ENCODE results near the gene CD33. TPM values are rescaled to one million over a fixed set of nuclear protein-coding genes. Genes with fewer than 3 reads are reported as not detected.

Gene CD33
- total and polyA plus RNA-seq, 2 donors (not counting 1 experiment from before 2014, with no cell fraction given): not detected

DNA sequence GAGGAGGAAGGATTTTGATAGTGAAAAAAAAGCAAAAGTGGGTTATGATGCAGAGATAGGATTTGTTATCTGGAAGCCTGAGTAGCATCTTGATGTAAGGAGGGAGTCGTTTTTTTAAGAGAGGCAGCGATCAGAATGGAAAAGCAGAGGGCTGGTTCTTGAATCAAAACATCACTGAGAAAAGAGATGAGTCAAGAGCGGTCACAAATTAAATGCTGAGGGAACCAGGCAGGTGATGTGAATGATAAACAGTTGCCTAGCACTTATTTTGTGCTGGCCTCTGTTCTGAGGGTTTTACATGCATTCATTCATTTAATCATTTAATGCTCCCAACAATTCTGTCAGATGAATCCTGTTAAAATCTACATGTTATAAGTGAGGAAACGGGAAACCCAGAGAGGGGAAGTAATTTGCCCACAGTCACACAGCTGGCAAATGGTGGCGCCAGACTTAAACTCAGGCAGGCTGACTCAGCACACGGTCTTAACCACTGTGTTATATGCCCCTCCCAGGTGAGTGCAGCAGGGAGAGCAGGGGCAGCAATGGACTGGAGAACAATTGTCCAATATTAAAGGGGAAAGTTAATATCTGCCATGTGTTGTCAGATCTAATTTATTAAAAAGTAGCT lies 47.4 kb downstream of the CD33 start:
- no peak for TF ChIP-seq EZH2 (IDR thresholded peaks at IDR 0.05; ENCODE audit: low read length, missing control alignments)
- TF ChIP-seq, protein P1, sequence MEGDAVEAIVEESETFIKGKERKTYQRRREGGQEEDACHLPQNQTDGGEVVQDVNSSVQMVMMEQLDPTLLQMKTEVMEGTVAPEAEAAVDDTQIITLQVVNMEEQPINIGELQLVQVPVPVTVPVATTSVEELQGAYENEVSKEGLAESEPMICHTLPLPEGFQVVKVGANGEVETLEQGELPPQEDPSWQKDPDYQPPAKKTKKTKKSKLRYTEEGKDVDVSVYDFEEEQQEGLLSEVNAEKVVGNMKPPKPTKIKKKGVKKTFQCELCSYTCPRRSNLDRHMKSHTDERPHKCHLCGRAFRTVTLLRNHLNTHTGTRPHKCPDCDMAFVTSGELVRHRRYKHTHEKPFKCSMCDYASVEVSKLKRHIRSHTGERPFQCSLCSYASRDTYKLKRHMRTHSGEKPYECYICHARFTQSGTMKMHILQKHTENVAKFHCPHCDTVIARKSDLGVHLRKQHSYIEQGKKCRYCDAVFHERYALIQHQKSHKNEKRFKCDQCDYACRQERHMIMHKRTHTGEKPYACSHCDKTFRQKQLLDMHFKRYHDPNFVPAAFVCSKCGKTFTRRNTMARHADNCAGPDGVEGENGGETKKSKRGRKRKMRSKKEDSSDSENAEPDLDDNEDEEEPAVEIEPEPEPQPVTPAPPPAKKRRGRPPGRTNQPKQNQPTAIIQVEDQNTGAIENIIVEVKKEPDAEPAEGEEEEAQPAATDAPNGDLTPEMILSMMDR (conservative IDR thresholded peaks at IDR 0.05 in 1 of 2, IDR thresholded peaks at IDR 0.05 in 1 of 2; ENCODE audit: low read depth in 1 of 2, low read length in 2 of 2): no peak
- no peak overlapping the region for H3K27ac ChIP-seq (ENCODE audit: insufficient read depth, low read length)
- H3K9me3 ChIP-seq (ENCODE audit: control insufficient read depth, insufficient read depth, low read depth, low read length): no peaks in the 10 kb centered on the region
- H3K4me1 ChIP-seq (ENCODE audit: control insufficient read depth, extremely low read depth, insufficient read depth, low read length): no peaks in the 10 kb centered on the region
- H3K36me3 ChIP-seq (ENCODE audit: control insufficient read depth, insufficient read depth, low read length): no peaks in the 10 kb centered on the region
- no peak overlapping the region for H2AFZ ChIP-seq (ENCODE audit: low read length)
- H4K20me1 ChIP-seq (ENCODE audit: control insufficient read depth, extremely low read depth, insufficient read depth, low read length): no peaks in the 10 kb centered on the region
- no peak overlapping the region for H3K9ac ChIP-seq (ENCODE audit: insufficient read depth, low read length)
- no peak overlapping the region for H3K4me2 ChIP-seq (ENCODE audit: extremely low read depth, insufficient read depth, low read length)
- no peak for DNase-seq (ENCODE audit: low read depth in 2 of 2)
- no peaks in the 10 kb centered on the region for H3K79me2 ChIP-seq (ENCODE audit: control insufficient read depth, insufficient read depth, low read length)
- no peaks in the 10 kb centered on the region for H3K27me3 ChIP-seq (ENCODE audit: control insufficient read depth, insufficient read depth, low read length)
- no peak overlapping the region for H3K4me3 ChIP-seq (replicated peaks in 1 of 4; ENCODE audit: control extremely low read depth in 1 of 4, insufficient read depth in 1 of 4, low read depth in 3 of 4, low read length in 4 of 4)

DNA sequence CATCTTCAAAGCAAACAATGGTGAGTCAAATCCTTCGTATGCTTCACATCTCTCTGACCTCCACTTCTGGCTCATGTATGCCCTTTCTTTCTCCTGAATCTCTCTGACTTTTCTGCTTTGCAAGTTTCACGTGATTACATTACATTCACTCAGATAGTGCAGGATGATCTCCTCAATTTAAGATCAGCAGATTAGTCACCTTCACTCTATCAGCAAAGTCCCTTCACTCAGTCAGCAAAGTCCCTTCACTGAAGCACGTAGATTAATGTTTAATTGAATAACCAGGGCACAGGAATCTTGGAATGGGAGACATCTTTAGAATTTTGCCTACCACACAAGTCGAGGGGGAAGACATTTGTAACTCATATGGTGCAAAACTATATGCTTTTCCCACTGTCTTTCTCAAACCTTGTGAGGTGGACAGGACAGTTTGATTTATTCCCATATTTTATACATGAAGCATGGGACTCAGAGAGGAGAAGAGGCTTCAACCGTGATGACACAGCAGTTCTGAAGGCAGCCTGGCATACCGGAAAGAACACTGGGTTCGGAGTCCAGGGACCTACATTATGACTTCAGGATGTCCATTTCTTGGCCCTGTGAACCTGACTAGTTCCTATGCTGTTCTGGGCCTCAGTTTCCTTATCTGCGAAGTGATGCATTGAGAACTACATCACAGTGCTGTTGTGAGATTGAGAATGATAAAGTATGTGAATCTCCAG lies 49.3 kb downstream of the CD33 start:
- no peak for DNase-seq (ENCODE audit: low read depth in 2 of 2)
- Histone ChIP-seq H3K9ac (ENCODE audit: insufficient read depth, low read length) (no peak overlapping the region), H2AFZ (ENCODE audit: low read length) (no peak overlapping the region), H3K4me1 (ENCODE audit: control insufficient read depth, extremely low read depth, insufficient read depth, low read length) (no peaks in the 10 kb centered on the region), H3K27ac (ENCODE audit: insufficient read depth, low read length) (no peak overlapping the region), H3K27me3 (ENCODE audit: control insufficient read depth, insufficient read depth, low read length) (no peaks in the 10 kb centered on the region), H3K79me2 (ENCODE audit: control insufficient read depth, insufficient read depth, low read length) (no peaks in the 10 kb centered on the region), H3K4me3 (replicated peaks in 1 of 4; ENCODE audit: control extremely low read depth in 1 of 4, insufficient read depth in 1 of 4, low read depth in 3 of 4, low read length in 4 of 4) (no peak overlapping the region), H3K36me3 (ENCODE audit: control insufficient read depth, insufficient read depth, low read length) (no peaks in the 10 kb centered on the region), H3K4me2 (ENCODE audit: extremely low read depth, insufficient read depth, low read length) (no peak overlapping the region), H4K20me1 (ENCODE audit: control insufficient read depth, extremely low read depth, insufficient read depth, low read length) (no peaks in the 10 kb centered on the region), H3K9me3 (ENCODE audit: control insufficient read depth, insufficient read depth, low read depth, low read length) (no peaks in the 10 kb centered on the region)
- TF ChIP-seq, protein P1 (conservative IDR thresholded peaks at IDR 0.05 in 1 of 2, IDR thresholded peaks at IDR 0.05 in 1 of 2; ENCODE audit: low read depth in 1 of 2, low read length in 2 of 2): no peak
- TF ChIP-seq EZH2 (IDR thresholded peaks at IDR 0.05; ENCODE audit: low read length, missing control alignments): no peak

DNA sequence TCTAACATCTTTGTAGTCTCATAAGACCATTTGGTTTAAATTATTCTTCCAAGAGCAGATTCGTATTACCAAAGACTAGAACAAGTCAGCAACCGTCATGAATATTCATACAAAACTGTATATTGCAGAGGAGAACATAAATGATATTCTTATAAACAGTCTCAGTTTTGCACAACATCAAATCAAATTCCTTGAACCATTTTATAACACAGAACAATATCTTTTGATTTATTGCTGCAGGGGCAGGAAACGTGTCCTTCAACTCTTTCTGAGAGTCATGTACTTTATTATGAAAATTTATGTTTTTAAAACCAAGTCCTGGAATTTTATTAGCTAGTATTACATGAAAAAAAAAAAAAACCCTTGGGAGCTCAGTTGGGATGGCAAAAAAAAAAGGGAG lies 52.2 kb downstream of the CD33 start:
- Histone ChIP-seq H3K4me3 (replicated peaks in 1 of 4; ENCODE audit: control extremely low read depth in 1 of 4, insufficient read depth in 1 of 4, low read depth in 3 of 4, low read length in 4 of 4) (no peak overlapping the region), H3K27ac (ENCODE audit: insufficient read depth, low read length) (no peak overlapping the region), H3K9ac (ENCODE audit: insufficient read depth, low read length) (no peak overlapping the region), H3K4me1 (ENCODE audit: control insufficient read depth, extremely low read depth, insufficient read depth, low read length) (no peaks in the 10 kb centered on the region), H4K20me1 (ENCODE audit: control insufficient read depth, extremely low read depth, insufficient read depth, low read length) (no peaks in the 10 kb centered on the region), H3K36me3 (ENCODE audit: control insufficient read depth, insufficient read depth, low read length) (no peaks in the 10 kb centered on the region), H3K4me2 (ENCODE audit: extremely low read depth, insufficient read depth, low read length) (no peak overlapping the region), H3K79me2 (ENCODE audit: control insufficient read depth, insufficient read depth, low read length) (no peaks in the 10 kb centered on the region), H3K9me3 (ENCODE audit: control insufficient read depth, insufficient read depth, low read depth, low read length) (no peaks in the 10 kb centered on the region), H2AFZ (ENCODE audit: low read length) (no peak overlapping the region), H3K27me3 (ENCODE audit: control insufficient read depth, insufficient read depth, low read length) (no peaks in the 10 kb centered on the region)
- DNase-seq (ENCODE audit: low read depth in 2 of 2): no peak
- TF ChIP-seq EZH2 (IDR thresholded peaks at IDR 0.05; ENCODE audit: low read length, missing control alignments): no peak
- TF ChIP-seq, protein P1 (conservative IDR thresholded peaks at IDR 0.05 in 1 of 2, IDR thresholded peaks at IDR 0.05 in 1 of 2; ENCODE audit: low read depth in 1 of 2, low read length in 2 of 2): no peak

Data from fibroblast of lung (primary cell).